Measurements from ENCODE around the gene OLR1. TPM values are rescaled to one million over a fixed set of nuclear protein-coding genes. Genes with fewer than 3 reads are reported as not detected.
"Not testable (repeated sequence)": the region's sequence is repeated elsewhere in the genome, so short reads cannot be mapped to it uniquely, and the experiment has no call there.

The OLR1 gene
- total RNA-seq, 2 donors from 2014 or later: 0.66 to 5.7 TPM

- Histone ChIP-seq H3K9me3 (no peaks in the 10 kb centered on the region), H3K36me3 (replicated peaks in 1 of 2; ENCODE audit: insufficient read depth in 1 of 2, low read depth in 2 of 2) (no peaks in the 10 kb centered on the region), H3K27me3 (no peaks in the 10 kb centered on the region), H3K4me1 (no peaks in the 10 kb centered on the region), H3K27ac (no peak overlapping the region), H3K4me3 (no peak overlapping the region)
- ATAC-seq: no peak
- WGBS, 2 donors: 78 to 84% methylated on average over 3 of the region's 3 CpGs
- DNase-seq: no peak
- intact Hi-C loops (cut with DNase I): no loop called here
- TF ChIP-seq POLR2A (IDR thresholded peaks at IDR 0.05) (no peak), CTCF (IDR thresholded peaks at IDR 0.05) (no peak)
Observed at GRCh38 chr12:10205220-10205807, 33.4 kb upstream of the OLR1 start.

- WGBS, 2 donors: 70 to 73% methylated on average over 2 of the region's 2 CpGs
- H3K27me3 ChIP-seq; DNase-seq; H3K9me3 ChIP-seq; H3K27ac ChIP-seq; intact Hi-C loops (cut with DNase I); H3K4me3 ChIP-seq; H3K36me3 ChIP-seq (replicated peaks in 1 of 2; ENCODE audit: insufficient read depth in 1 of 2, low read depth in 2 of 2); H3K4me1 ChIP-seq; ATAC-seq: not testable (repeated sequence)
Observed at GRCh38 chr12:10204495-10204894, 32.6 kb upstream of the OLR1 start.

DNA sequence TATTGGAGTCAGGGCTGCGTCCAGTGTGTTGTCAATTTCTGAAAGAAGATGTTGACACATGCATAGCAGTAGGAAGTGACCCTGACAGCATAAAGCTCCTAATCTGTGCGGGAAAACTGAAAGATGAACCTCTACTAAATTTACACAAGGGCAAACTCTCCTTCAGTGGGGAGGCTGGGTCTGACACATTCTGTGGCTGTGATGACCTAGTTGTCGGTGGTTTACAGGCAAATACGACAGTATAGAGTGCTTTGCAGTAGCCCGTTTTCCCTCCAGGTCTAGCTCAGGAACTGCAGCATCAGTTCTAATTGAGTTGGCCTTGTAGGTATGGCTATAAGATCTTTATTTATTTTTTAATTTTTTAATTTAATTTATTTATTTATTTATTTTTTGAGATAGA, 25.9 kb upstream of the OLR1 start:
- H3K4me1 ChIP-seq: no peaks in the 10 kb centered on the region
- H3K9me3 ChIP-seq: no peaks in the 10 kb centered on the region
- no peak for ATAC-seq
- H3K4me3 ChIP-seq: no peak overlapping the region
- intact Hi-C loops (cut with DNase I): no loop called here
- H3K27ac ChIP-seq: no peak overlapping the region
- 77 to 82% methylated on average over 5 of the region's 5 CpGs for WGBS, 2 donors
- no peaks in the 10 kb centered on the region for H3K36me3 ChIP-seq (replicated peaks in 1 of 2; ENCODE audit: insufficient read depth in 1 of 2, low read depth in 2 of 2)
- no peak for DNase-seq
- H3K27me3 ChIP-seq: no peaks in the 10 kb centered on the region
- TF ChIP-seq POLR2A (IDR thresholded peaks at IDR 0.05) (no peak), CTCF (IDR thresholded peaks at IDR 0.05) (no peak)

GRCh38 chr12:10196210-10196609, 24.3 kb upstream of the OLR1 start:
- WGBS, 2 donors: 67 to 82% methylated on average over 7 to 10 of the region's 10 CpGs
- Histone ChIP-seq H3K4me3 (no peak overlapping the region), H3K4me1 (no peaks in the 10 kb centered on the region), H3K27ac (no peak overlapping the region), H3K9me3 (no peaks in the 10 kb centered on the region), H3K27me3 (no peaks in the 10 kb centered on the region), H3K36me3 (replicated peaks in 1 of 2; ENCODE audit: insufficient read depth in 1 of 2, low read depth in 2 of 2) (no peaks in the 10 kb centered on the region)
- DNase-seq (no peak), ATAC-seq (no peak)
- TF ChIP-seq POLR2A (IDR thresholded peaks at IDR 0.05) (no peak), CTCF (IDR thresholded peaks at IDR 0.05) (no peak)
- intact Hi-C loops (cut with DNase I): no loop called here

DNA sequence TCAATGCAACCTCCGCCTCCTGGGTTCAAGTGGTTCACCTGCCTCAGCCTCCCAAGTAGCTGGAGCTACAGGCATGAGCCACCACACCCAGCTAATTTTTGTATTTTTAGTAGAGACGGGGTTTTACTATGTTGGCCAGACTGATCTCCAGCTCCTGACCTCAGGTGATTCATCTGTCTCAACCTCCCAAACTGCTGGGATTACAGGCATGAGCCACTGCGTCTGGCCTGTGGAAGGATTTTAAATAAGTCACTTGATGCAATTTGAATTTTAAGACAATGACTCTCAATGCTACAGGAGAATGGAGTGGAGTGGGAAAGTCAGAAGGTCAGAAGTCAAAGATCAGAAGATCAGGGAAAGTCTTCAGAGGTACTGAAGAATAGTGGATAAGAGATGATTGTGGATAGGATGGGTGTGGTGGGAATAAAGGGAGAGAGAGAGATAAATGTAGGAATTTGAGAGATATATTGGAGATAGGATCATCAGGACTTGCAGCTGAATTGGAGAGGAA, 22.3 kb upstream of the OLR1 start:
- intact Hi-C loops (cut with DNase I): no loop called here
- TF ChIP-seq POLR2A (IDR thresholded peaks at IDR 0.05): no peak
- no peak overlapping the region for H3K27ac ChIP-seq
- 75 to 76% methylated on average over 3 of the region's 3 CpGs for WGBS, 2 donors
- no peaks in the 10 kb centered on the region for H3K9me3 ChIP-seq
- H3K36me3 ChIP-seq (replicated peaks in 1 of 2; ENCODE audit: insufficient read depth in 1 of 2, low read depth in 2 of 2): no peaks in the 10 kb centered on the region
- no peak for ATAC-seq
- DNase-seq: no peak
- H3K4me3 ChIP-seq: no peak overlapping the region
- no peaks in the 10 kb centered on the region for H3K4me1 ChIP-seq
- no peaks in the 10 kb centered on the region for H3K27me3 ChIP-seq

DNA sequence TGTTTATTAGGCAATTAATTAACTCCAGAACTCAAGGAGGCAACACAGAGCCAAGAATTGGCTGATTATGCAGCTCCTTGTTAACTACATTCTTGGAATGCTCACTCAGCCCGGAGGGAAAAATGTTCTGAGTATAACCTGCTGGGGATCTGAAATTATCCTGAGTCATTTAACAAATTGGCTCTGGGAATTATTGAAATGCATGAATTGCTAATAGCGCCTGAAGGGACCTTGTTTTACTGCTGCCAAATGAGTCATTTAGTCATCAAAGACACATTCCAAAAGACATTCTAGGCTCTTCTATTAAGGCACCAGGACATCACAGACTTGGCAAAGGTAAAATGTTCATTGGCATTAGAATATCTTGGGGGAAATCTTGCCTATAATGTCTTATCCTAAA, 19.9 kb upstream of the OLR1 start:
- Histone ChIP-seq H3K27ac (no peak overlapping the region), H3K36me3 (replicated peaks in 1 of 2; ENCODE audit: insufficient read depth in 1 of 2, low read depth in 2 of 2) (no peaks in the 10 kb centered on the region), H3K4me3 (no peak overlapping the region), H3K4me1 (no peaks in the 10 kb centered on the region), H3K27me3 (no peaks in the 10 kb centered on the region), H3K9me3 (no peaks in the 10 kb centered on the region)
- WGBS, 2 donors: 12% methylated on average over 2 of the region's 2 CpGs
- ATAC-seq: peak; percentile 30
- no peak for DNase-seq
- intact Hi-C loops (cut with DNase I): no loop called here
- TF ChIP-seq CTCF (IDR thresholded peaks at IDR 0.05) (no peak), POLR2A (IDR thresholded peaks at IDR 0.05) (no peak)
